AG10803 (cell line): Measurements from ENCODE around the gene SFT2D3.
A peak's percentile ranks its signal among the peaks of the same experiment; 100 is the strongest.
"Not testable (repeated sequence)": the region's sequence is repeated elsewhere in the genome, so short reads cannot be mapped to it uniquely, and the experiment has no call there.

Experiments used
- DNase-seq: peaks from one replicate; pipeline ENCODE4 v3.0.0; 2010; ENCODE audit warnings: low read depth
- H3K4me3 ChIP-seq: 2 replicates; pipeline ENCODE4 v1.5.1; 2011; ENCODE audit warnings: mild to moderate bottlenecking, low read length, control low read depth
- TF ChIP-seq, protein P1 (sequence below): conservative IDR thresholded peaks from 2 replicates; pipeline ENCODE4 v1.5.1; 2011; ENCODE audit warnings: mild to moderate bottlenecking, low read length, control low read depth, inconsistent platforms

Gene SFT2D3

DNA sequence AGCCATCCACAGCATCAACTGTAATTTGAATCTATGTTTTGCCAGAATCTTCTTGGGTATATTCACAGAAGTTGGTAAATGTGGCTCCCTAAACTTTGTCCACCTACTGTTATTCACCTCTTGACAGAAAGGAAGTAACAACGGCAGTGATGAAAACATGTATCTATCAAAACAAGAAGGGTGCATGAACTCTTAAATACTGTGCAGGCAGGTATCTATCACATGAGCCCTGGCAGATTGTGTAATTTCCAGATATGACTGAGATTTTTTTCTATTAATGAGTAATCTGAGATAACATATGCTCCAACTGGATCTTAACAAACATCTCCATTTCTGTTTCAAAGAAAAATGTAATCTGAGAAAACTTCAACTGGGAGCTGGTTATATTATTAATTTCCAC lies 36.6 kb downstream of the SFT2D3 start:
- TF ChIP-seq, protein P1, sequence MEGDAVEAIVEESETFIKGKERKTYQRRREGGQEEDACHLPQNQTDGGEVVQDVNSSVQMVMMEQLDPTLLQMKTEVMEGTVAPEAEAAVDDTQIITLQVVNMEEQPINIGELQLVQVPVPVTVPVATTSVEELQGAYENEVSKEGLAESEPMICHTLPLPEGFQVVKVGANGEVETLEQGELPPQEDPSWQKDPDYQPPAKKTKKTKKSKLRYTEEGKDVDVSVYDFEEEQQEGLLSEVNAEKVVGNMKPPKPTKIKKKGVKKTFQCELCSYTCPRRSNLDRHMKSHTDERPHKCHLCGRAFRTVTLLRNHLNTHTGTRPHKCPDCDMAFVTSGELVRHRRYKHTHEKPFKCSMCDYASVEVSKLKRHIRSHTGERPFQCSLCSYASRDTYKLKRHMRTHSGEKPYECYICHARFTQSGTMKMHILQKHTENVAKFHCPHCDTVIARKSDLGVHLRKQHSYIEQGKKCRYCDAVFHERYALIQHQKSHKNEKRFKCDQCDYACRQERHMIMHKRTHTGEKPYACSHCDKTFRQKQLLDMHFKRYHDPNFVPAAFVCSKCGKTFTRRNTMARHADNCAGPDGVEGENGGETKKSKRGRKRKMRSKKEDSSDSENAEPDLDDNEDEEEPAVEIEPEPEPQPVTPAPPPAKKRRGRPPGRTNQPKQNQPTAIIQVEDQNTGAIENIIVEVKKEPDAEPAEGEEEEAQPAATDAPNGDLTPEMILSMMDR, result no peak
- no peak overlapping the region for H3K4me3 ChIP-seq
- no peak for DNase-seq

DNA sequence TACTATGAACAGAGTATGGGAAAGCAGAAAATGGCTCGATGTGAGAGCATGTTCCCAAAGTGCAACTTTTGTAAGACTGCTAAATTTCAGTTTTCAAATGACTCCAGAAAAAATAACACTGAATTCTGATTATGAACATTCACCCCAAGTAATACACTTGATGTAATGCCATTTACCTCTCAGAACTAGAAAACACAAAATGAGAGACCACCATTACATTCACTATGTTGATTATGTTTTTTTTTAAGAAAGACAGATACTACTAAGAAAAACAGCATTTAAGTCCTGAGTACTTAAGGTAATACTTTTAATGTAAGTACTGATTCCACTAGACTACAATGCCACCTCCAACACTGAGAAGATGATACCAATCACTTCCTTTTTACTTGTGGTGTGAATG lies 38.5 kb downstream of the SFT2D3 start:
- DNase-seq, result no peak
- TF ChIP-seq, protein P1, result no peak
- H3K4me3 ChIP-seq, result no peak overlapping the region

DNA sequence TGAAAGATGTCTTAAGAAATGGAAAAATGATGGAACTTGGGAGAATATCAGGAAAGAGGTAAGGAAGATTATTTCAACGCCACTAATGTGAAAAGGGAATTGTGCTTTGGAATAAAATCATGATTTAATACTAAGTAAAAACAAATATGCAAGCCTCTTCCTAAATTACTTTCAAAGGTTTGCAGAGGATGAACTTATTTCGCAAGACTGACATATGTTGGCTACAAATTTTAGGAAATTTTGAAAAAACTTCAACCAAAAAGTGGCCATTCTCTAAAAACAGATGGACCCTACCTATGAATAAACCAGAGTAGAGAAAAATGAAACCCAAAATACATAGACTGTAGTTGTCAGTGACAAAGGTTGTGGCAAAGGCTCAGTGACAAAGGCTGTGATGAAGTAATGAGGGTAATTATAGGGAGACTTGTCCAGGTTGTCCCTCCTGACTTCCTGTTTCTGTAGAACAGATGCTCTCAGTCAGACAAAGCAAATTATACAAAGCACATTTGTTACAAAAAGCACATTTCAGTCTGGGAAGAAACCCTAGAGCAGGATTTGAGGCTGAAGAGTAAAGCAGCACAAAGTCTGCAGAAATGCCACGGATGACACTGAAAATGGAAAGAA lies 39.5 kb downstream of the SFT2D3 start:
- peak; percentile 8 for DNase-seq

DNA sequence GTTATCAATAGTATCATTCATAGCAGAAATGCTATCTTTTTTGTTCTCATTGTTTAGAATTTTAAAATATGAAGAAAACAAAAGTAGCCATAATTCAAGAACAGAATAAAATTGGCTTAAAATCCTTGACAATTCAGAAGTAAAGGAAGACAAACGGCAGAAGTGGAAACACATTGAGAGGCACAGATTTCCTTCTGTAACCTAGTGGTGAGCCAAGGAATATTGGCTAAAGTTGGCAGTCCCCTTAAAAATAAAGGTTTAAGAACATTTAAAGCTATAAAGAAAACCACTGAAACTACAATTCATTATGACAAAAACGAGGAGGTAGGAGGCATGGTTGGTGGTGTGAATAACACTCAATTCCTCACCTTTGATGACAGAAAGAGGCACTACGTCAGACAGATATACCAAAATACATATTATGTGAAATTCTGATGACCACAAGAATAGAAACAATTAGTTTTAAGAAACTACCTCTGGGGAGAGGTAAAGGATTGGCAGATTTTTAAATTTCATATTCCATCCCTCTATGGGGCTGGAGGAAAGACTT lies 42.3 kb downstream of the SFT2D3 start:
- TF ChIP-seq, protein P1, result peak; percentile 13; the same call in 1 of the 2 replicates
- DNase-seq, result no peak
- H3K4me3 ChIP-seq, result no peak overlapping the region

More for the DNA sequence above, 39.5 kb downstream of the SFT2D3 start:
- H3K4me3 ChIP-seq, result no peak overlapping the region
- TF ChIP-seq, protein P1, result no peak

DNA sequence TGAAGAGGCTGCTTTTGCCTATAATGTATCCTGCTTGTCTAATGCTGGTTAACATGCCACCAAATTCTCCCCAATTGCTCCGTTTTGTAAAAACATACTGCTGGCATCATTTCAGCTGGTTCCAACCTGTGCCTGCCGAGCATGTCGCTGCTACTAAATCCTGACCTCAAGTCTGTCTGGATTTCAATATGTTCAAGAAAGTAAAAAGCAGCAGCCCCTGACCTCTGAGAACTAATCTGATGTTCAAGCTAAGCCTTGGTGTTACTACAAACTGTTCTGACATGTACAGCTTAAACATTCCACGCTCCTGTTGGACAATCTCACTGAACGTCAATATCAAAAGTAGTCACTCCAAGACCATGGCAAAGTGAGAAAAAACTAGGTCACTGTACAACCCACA lies 46.3 kb downstream of the SFT2D3 start:
- H3K4me3 ChIP-seq, result no peak overlapping the region
- TF ChIP-seq, protein P1, result no peak
- no peak for DNase-seq

DNA sequence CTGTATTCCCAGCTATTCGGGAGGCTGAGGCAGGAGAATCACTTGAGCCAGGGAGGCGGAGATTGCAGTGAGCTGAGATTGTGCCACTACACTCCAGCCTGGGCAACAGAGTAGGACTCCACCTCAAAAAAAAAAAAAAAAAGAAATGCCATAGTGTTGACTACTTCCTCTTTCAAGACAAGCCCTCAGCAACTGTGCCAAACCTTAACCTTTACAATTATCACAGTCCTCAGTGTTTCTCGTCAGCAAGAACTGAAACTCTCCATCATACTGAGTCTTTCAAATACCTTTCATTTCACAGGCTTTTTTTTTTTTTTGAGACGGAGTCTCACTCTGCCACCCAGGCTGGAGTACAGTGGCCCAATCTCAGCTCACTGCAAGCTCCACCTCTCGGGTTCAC lies 48.2 kb downstream of the SFT2D3 start:
- peak; percentile 47 for DNase-seq
- not testable (repeated sequence) for H3K4me3 ChIP-seq

DNA sequence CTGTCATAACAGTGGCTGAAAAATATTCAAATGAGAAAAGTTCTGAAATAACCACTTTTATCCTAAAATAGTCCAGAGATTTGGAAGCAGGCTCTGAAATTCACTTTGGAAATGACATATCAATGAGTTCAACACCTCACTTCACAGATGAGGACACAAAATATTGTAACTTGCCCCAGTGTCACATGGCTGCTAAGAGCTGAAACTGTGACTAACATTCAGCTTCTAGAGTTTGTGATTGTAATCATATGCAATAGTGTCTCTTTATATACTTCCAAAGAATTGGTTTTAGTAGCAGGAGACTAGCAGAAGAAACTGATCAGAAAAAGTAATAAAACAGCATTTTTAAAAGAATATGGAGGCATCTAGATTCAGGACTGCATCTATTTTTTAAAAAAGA lies 52.1 kb downstream of the SFT2D3 start:
- H3K4me3 ChIP-seq, result no peak overlapping the region
- no peak for DNase-seq
- TF ChIP-seq, protein P1, result no peak
